Stimulated activated CD8-positive, alpha-beta memory T cell treated with anti-CD3 and anti-CD28 coated beads, Interleukin-15, amount 100 ng/mL, for 24 hours (primary cell): ENCODE results near the gene TSPAN17.
A peak's percentile ranks its signal among the peaks of the same experiment; 100 is the strongest.

ENCODE experiments used
- DNase-seq: peaks from one replicate; pipeline ENCODE4 v3.0.0-alpha.2; 2020; ENCODE audit warnings: low read depth

TSPAN17 gene

GRCh38 chr5:176660530-176660859 is 13.2 kb downstream of the TSPAN17 start:
- DNase-seq, result no peak

GRCh38 chr5:176660860-176661641 is 13.8 kb downstream of the TSPAN17 start:
- peak; percentile 73 for DNase-seq

GRCh38 chr5:176661676-176662075 is 14.4 kb downstream of the TSPAN17 start:
- no peak for DNase-seq

- DNase-seq, result no peak
These were observed 15.4 kb downstream of the TSPAN17 start for GRCh38 chr5:176662371-176663333.

- DNase-seq, result no peak
These were observed 16.3 kb downstream of the TSPAN17 start for GRCh38 chr5:176663566-176663965.

- no peak for DNase-seq
These were observed 17.2 kb downstream of the TSPAN17 start for GRCh38 chr5:176664479-176664878.

- DNase-seq, result no peak
These were observed 17.6 kb downstream of the TSPAN17 start for GRCh38 chr5:176664886-176665285.

- DNase-seq, result no peak
These were observed 18.2 kb downstream of the TSPAN17 start for GRCh38 chr5:176665517-176665916.

GRCh38 chr5:176667637-176668036 is 20.4 kb downstream of the TSPAN17 start:
- DNase-seq, result no peak

GRCh38 chr5:176670449-176670848 is 23.2 kb downstream of the TSPAN17 start:
- no peak for DNase-seq

GRCh38 chr5:176671399-176671798 is 24.1 kb downstream of the TSPAN17 start:
- DNase-seq, result no peak

GRCh38 chr5:176671890-176672747 is 24.8 kb downstream of the TSPAN17 start:
- no peak for DNase-seq

- no peak for DNase-seq
These were observed 26.6 kb downstream of the TSPAN17 start for GRCh38 chr5:176673651-176674583.

GRCh38 chr5:176674799-176675198 is 27.5 kb downstream of the TSPAN17 start:
- no peak for DNase-seq

GRCh38 chr5:176675676-176676360 is 28.5 kb downstream of the TSPAN17 start:
- no peak for DNase-seq

- no peak for DNase-seq
These were observed 29.1 kb downstream of the TSPAN17 start for GRCh38 chr5:176676361-176676824.

- no peak for DNase-seq
These were observed 30.1 kb downstream of the TSPAN17 start for GRCh38 chr5:176677209-176677939.

- no peak for DNase-seq
These were observed 31.3 kb downstream of the TSPAN17 start for GRCh38 chr5:176678584-176678983.

- DNase-seq, result no peak
These were observed 32.3 kb downstream of the TSPAN17 start for GRCh38 chr5:176679365-176680225.
